ENCODE data around the gene KREMEN1. TPM values are rescaled to one million over a fixed set of nuclear protein-coding genes. Genes with fewer than 3 reads are reported as not detected.

KREMEN1 gene
- total and polyA plus RNA-seq, 10 of the 15 experiments (the other 5 are each of a cell fraction or from before 2014, with no cell fraction given) = 0.10 to 2.5 (median 0.20) TPM; not detected in 1

DNA sequence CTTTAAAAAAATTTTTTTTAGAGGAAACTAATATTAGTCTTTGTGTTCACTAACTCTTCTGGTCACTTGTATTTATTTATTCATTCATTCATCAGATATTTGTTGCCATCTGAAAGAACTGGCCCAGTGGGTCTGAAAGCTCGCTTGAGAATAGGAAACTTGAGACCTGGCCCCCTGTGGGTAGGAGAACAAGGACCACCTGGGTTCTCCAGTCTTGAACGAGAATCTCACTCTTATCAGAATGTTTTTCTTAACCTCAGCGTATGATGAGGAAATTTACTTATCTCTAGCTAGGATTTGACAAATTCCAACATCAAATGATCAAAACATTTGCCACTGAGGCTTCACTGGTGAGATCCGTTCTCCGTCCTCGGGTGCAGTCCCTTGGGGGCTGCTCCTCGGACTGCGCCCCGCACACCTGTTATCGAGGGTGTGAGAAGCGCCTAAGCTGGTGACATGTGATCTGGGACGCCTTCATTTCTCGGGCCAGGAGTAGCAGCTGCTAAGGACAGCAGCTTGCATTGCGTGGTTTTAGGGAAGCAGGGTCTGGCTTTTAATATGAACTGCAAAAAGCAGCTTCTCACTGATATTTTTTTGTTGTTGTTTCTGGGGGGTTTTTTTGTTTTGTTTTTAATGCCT lies 17.5 kb upstream of the KREMEN1 start:
- Histone ChIP-seq H3K9me3 (replicated peaks; ENCODE audit: control insufficient read depth, insufficient read depth, low read length) (no peaks in the 10 kb centered on the region), H3K4me2 (ENCODE audit: control insufficient read depth, insufficient read depth) (no peak overlapping the region), H2AFZ (ENCODE audit: control insufficient read depth, low read depth, low read length) (no peak overlapping the region), H3K9ac (ENCODE audit: control insufficient read depth, insufficient read depth, low read length) (no peak overlapping the region), H3K27me3 (replicated peaks in 1 of 2; ENCODE audit: control insufficient read depth in 2 of 2, insufficient read depth in 2 of 2, low read length in 1 of 2) (peaks cover 0 to 2% of the 10 kb centered on the region in 2 experiments; a peak in 1 of 4 replicates), H3K4me1 (ENCODE audit: control insufficient read depth, insufficient read depth, low read length) (no peaks in the 10 kb centered on the region), H3K79me2 (ENCODE audit: control insufficient read depth, insufficient read depth, low read length) (no peaks in the 10 kb centered on the region), H3K4me3 (no peak overlapping the region), H4K20me1 (ENCODE audit: control insufficient read depth, insufficient read depth) (no peaks in the 10 kb centered on the region), H3K27ac (ENCODE audit: control insufficient read depth, insufficient read depth) (no peak overlapping the region), H3K36me3 (ENCODE audit: control insufficient read depth in 2 of 2, insufficient read depth in 2 of 2, low read length in 1 of 2) (peaks cover 0 to 7% of the 10 kb centered on the region in 2 experiments; a peak in 2 of 4 replicates)
- ChIA-PET POLR2A (interaction anchor here (1.1 kb wide), 1 partner anchor 199 kb away, joined by 4 read pairs; no protein-coding TSS in a partner anchor), SMC1A (ENCODE audit: uncharacterized antibody, unreplicated experiment) (interaction anchor here (0.8 to 5.1 kb wide), 7 partner anchors 10 to 243 kb away, joined by 3 to 25 read pairs (median 4); no protein-coding TSS in a partner anchor), CTCF (interaction anchor here (1.0 to 3.9 kb wide), 7 partner anchors 10 to 455 kb away, joined by 3 to 20 read pairs (median 7); no protein-coding TSS in a partner anchor), RAD21 (ENCODE audit: unreplicated experiment) (interaction anchor here (1.0 kb wide), 1 partner anchor 190 kb away, joined by 3 read pairs; no protein-coding TSS in a partner anchor)
- in situ Hi-C loops (cut with MboI) = no loop called here
- no peak for TF ChIP-seq BRCA1 (IDR thresholded peaks at IDR 0.05; ENCODE audit: low read depth, low read length)
- no peak for TF ChIP-seq BCL11A (IDR thresholded peaks at IDR 0.05; ENCODE audit: low read depth, low read length)
- TF ChIP-seq ZBTB33 (IDR thresholded peaks at IDR 0.05) = no peak
- no peak for TF ChIP-seq PAX5 (IDR thresholded peaks at IDR 0.05; ENCODE audit: borderline replicate concordance, low read depth, low read length)
- no peak for TF ChIP-seq ATF3 (IDR thresholded peaks at IDR 0.05; ENCODE audit: borderline replicate concordance, extremely low read depth, low read depth, low read length)
- TF ChIP-seq TARDBP (IDR thresholded peaks at IDR 0.05; ENCODE audit: borderline replicate concordance) = no peak
- no peak for TF ChIP-seq CBFB (IDR thresholded peaks at IDR 0.05; ENCODE audit: low read depth)
- TF ChIP-seq YBX1 (IDR thresholded peaks at IDR 0.05) = no peak
- TF ChIP-seq TCF7 (IDR thresholded peaks at IDR 0.05; ENCODE audit: borderline replicate concordance) = no peak
- TF ChIP-seq GATAD2B (conservative IDR thresholded peaks at IDR 0.05; ENCODE audit: low read depth) = no peak
- no peak for TF ChIP-seq RAD51 (IDR thresholded peaks at IDR 0.05)
- no peak for TF ChIP-seq TCF3 (IDR thresholded peaks at IDR 0.05; ENCODE audit: borderline replicate concordance, insufficient read depth, low read depth, low read length)
- TF ChIP-seq CBX5 (IDR thresholded peaks at IDR 0.05; ENCODE audit: low read depth) = no peak
- TF ChIP-seq NFIC (IDR thresholded peaks at IDR 0.05; ENCODE audit: low read depth, low read length) = no peak
- TF ChIP-seq SUZ12 (IDR thresholded peaks at IDR 0.05; ENCODE audit: unreplicated experiment) = no peak
- no peak for TF ChIP-seq E2F4 (IDR thresholded peaks at IDR 0.05; ENCODE audit: low read depth, low read length)
- TF ChIP-seq NKRF (conservative IDR thresholded peaks at IDR 0.05) = no peak
- no peak for TF ChIP-seq MTA2 (IDR thresholded peaks at IDR 0.05; ENCODE audit: low read depth)
- TF ChIP-seq SP1 (IDR thresholded peaks at IDR 0.05; ENCODE audit: low read depth, low read length) = no peak
- intact Hi-C loops (cut with micrococcal nuclease; ENCODE audit: unreplicated experiment) = no loop called here
- no TSS peak for BruUV-seq (replicated peaks)
- DNase-seq (ENCODE audit: low read depth, low spot score) (no peak), ATAC-seq (no peak), FAIRE-seq (no peak)
- 51% methylated on average over 14 of the region's 14 CpGs for WGBS (ENCODE audit: insufficient coverage, insufficient replicate concordance, low lambda C conversion rate, missing lambda C conversion rate)
